Effector memory CD4-positive, alpha-beta T cell (primary cell): ENCODE results near the gene TBRG1.

ENCODE experiments used
- DNase-seq, 3 donors: peaks; one replicate each; pipeline ENCODE4 v3.0.0-alpha.2; 2020
- H3K27ac ChIP-seq: 2 replicates; pipeline ENCODE4 v1.7.0; 2013; ENCODE audit warnings: mild to moderate bottlenecking, low read length, moderate library complexity; ENCODE audit not compliant: insufficient read depth, poor library complexity, severe bottlenecking
- H3K27me3 ChIP-seq: replicated peaks from 2 replicates; pipeline ENCODE4 v1.7.0; 2013; ENCODE audit warnings: mild to moderate bottlenecking, low read length; ENCODE audit not compliant: insufficient read depth, control insufficient read depth, poor library complexity, severe bottlenecking
- H3K36me3 ChIP-seq: 2 replicates; pipeline ENCODE4 v1.7.0; 2013; ENCODE audit warnings: mild to moderate bottlenecking, low read length, moderate library complexity; ENCODE audit not compliant: control insufficient read depth, insufficient read depth
- H3K4me1 ChIP-seq: 2 replicates; pipeline ENCODE4 v1.7.0; 2013; ENCODE audit warnings: low read length, mild to moderate bottlenecking; ENCODE audit not compliant: control insufficient read depth, insufficient read depth, poor library complexity, severe bottlenecking
- H3K4me3 ChIP-seq: 2 replicates; pipeline ENCODE4 v1.7.0; 2013; ENCODE audit warnings: low read length, low read depth, mild to moderate bottlenecking; ENCODE audit not compliant: insufficient read depth, poor library complexity, severe bottlenecking
- H3K9me3 ChIP-seq: 2 replicates; pipeline ENCODE4 v1.7.0; 2013; ENCODE audit warnings: mild to moderate bottlenecking, low read length, moderate library complexity; ENCODE audit not compliant: control insufficient read depth

The TBRG1 gene

DNA sequence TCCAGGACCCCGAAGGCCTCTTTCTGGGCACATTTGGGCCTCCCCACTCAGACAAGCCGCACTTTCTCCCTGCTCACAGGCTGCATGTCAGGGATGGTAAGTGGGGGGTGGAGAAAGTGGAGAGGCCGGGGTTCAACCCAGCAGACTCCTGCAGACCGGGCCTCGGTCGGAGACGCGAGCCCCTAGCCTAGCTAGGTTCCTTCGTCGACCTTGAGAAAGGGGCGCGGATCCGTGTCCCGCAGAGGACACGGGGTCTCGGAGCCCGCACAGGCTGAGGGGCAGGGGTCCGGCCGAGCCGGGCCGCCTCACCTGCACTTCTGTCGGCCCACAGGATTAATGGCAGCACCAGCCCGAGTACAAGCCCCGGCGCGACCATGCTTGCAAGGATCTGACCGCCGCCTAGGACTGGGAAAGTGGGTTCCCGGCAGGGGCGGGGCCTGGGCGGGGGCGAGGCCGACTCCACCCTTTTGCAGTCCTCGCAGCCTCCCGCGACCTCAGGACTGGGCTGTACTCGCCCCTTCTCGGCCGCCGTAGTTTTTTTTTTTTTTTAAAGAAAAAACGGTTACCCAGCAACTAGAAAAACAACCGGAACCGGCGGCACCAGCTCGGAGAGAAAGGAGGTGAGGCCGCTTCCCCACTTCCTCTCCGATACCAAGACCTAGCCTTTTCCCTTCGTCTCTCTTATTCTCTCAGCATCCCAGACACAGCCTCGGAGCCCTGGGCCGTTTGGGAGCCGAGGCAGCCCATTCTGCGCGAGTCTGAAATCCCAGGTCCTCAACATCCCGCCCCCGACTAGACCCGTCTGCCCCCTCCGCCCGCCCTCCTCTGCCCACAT lies 50.9 kb downstream of the TBRG1 start, which contains the start of the genes SIAE and SPA17:
TSS of gene SIAE (minus strand) at position 407 of the 835 bp plus-strand sequence. CDS start at position 376, 31 bp downstream.
TSS of gene SPA17 (plus strand) at position 572 of the 835 bp plus-strand sequence. CDS start 1,361 bp downstream, outside the sequence.
- no peaks in the 10 kb centered on the region for H3K36me3 ChIP-seq
- peak; percentile 77 to 83 (median 78) for DNase-seq
- H3K4me3 ChIP-seq, result peak within 1 kb of the TSS; percentile 76
- peaks cover 19% of the 10 kb centered on the region for H3K4me1 ChIP-seq
- no peaks in the 10 kb centered on the region for H3K27me3 ChIP-seq
- H3K27ac ChIP-seq, result peak within 1 kb of the TSS; percentile 72
- H3K9me3 ChIP-seq, result no peaks in the 10 kb centered on the region

DNA sequence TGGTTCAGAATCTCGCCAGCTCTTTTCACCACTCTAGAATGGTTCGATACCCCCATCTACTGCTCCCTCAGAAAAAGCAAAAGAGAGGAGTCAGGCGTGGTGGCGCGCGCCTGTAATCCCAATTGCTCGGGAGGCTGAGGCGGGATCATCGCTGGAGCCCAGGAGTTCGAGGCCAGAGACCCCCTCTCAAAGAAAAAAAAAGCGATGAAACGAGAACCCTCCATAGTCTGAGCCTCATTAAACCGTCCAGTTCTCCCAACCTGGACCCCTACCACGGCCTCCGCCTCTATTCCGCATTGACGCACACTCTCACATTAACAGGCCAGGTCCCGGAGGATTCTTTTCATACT lies 51.5 kb downstream of the TBRG1 start:
- no peak for DNase-seq
- Histone ChIP-seq H3K27me3 (no peaks in the 10 kb centered on the region), H3K36me3 (no peaks in the 10 kb centered on the region), H3K27ac (peak overlapping the region; percentile 72), H3K9me3 (no peaks in the 10 kb centered on the region), H3K4me1 (peaks cover 19% of the 10 kb centered on the region), H3K4me3 (peak overlapping the region; percentile 76)

DNA sequence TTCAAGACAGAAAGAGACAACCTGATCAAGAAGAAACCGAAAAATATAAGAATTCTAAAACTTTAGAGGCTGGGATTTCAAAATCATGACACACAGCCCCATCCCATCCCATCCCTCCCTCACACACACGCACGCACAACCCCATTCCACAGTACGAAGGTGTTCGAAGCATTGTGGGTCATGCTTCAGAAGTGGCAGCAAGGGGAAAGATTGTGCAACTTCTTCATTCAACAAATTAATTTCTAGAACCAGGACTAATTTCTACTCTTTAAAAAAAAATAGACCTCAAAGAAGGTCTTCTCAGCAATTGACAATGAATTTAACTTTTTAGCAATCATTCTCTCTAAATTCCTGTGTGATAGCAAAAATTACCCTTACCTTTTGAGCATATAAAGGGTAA lies 51.9 kb downstream of the TBRG1 start:
- peaks cover 19% of the 10 kb centered on the region for H3K4me1 ChIP-seq
- no peak overlapping the region for H3K4me3 ChIP-seq
- DNase-seq, result no peak
- H3K36me3 ChIP-seq, result no peaks in the 10 kb centered on the region
- H3K27ac ChIP-seq, result peak overlapping the region; percentile 72
- no peaks in the 10 kb centered on the region for H3K27me3 ChIP-seq
- no peaks in the 10 kb centered on the region for H3K9me3 ChIP-seq

DNA sequence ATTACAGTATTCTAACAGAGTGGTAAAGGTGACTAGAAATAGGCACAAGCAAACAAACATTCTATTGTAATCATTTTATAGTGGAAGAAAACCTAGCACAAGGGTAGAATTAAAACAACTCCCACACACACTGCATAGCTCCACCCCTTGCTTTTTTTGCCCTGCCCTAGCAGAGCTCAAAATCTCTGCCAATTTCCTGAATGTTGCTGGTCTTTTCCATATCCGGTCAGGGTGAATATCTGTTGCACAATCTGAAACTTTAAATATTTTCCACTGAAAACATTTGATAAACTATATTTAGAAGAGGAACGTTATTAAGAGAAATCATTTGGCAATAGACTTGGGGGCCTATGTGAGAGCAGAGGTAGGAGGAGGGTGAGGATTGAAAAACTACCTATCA lies 53.7 kb downstream of the TBRG1 start:
- Histone ChIP-seq H3K36me3 (no peaks in the 10 kb centered on the region), H3K27ac (no peak overlapping the region), H3K4me3 (no peak overlapping the region), H3K9me3 (no peaks in the 10 kb centered on the region), H3K4me1 (peaks cover 13% of the 10 kb centered on the region), H3K27me3 (no peaks in the 10 kb centered on the region)
- DNase-seq, result no peak

DNA sequence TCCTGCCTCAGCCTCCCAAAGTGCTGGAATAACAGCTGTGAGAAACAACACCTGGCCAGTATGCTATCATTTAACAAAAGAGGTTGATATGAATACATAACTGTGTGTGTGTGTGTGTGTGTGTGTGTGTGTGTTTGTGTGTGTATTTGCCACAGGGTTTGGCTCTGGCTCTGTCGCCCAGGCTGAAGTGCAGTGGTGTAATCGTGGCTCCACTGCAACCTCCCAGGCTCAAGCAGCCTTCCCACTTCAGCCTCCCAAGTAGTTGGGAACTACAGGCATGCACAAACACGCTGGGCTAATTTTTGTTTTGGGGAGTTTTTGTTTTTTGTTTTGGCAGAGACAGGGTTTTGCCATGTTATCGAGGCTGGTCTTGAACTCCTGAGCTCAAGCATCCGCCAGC lies 55.8 kb downstream of the TBRG1 start:
- Histone ChIP-seq H3K27ac (no peak overlapping the region), H3K27me3 (no peaks in the 10 kb centered on the region), H3K36me3 (no peaks in the 10 kb centered on the region), H3K4me1 (peaks cover 5% of the 10 kb centered on the region), H3K9me3 (no peaks in the 10 kb centered on the region), H3K4me3 (no peak overlapping the region)
- no peak for DNase-seq

DNA sequence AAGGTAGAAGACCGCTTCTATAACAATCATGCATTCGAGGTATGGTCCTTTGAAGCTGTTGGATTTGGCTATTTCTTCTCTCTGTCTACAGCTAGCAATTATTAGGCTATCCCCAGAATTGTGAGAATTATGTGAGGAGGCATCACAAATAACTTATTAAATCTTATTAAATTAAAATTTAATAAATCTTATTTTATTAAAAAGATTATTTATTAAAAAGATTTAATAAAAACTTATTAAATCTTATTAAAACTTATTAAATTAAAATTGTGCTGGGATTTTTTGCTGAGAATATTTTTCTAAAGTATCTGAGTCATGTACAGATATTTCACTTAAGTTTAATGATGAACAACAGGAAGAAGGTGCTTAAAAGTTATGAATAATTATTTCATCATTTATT lies 58.8 kb downstream of the TBRG1 start:
- H3K4me1 ChIP-seq, result no peaks in the 10 kb centered on the region
- H3K36me3 ChIP-seq, result no peaks in the 10 kb centered on the region
- no peak for DNase-seq
- no peaks in the 10 kb centered on the region for H3K27me3 ChIP-seq
- H3K4me3 ChIP-seq, result no peak overlapping the region
- no peak overlapping the region for H3K27ac ChIP-seq
- H3K9me3 ChIP-seq, result no peaks in the 10 kb centered on the region

DNA sequence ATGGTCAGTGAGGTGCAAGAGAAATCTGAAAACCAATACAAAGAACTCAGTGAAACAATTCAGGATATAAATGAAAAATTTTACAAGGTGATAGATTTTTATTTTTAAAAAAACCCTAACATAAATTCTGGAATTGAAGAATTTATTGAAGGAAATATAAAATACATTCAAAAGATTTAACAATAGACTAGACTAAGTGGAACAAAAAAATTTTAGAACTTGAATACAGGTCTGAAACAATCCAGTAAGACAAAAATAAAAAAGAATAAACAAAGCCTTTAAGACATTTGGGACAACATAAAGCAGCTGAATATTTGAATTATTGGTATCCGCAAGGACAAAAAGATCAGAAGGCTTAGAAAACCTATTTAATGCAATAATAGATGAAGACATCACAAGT lies 59.8 kb downstream of the TBRG1 start:
- Histone ChIP-seq H3K9me3 (no peaks in the 10 kb centered on the region), H3K4me3 (no peak overlapping the region), H3K27ac (no peak overlapping the region), H3K27me3 (no peaks in the 10 kb centered on the region), H3K4me1 (no peaks in the 10 kb centered on the region), H3K36me3 (no peaks in the 10 kb centered on the region)
- no peak for DNase-seq
